HPDE6-E6E7 (cell line): Measurements from ENCODE around the gene SLC8A3.

Source experiments
- DNase-seq: peaks from one replicate; pipeline ENCODE4 v3.0.0; 2011; ENCODE audit warnings: missing footprints; ENCODE audit errors: extremely low spot score

Gene SLC8A3

GRCh38 chr14:70173569-70173968 lies 15.2 kb downstream of the SLC8A3 start:
- no peak for DNase-seq

GRCh38 chr14:70171726-70172125 lies 17.0 kb downstream of the SLC8A3 start:
- DNase-seq = no peak

GRCh38 chr14:70170976-70171375 lies 17.8 kb downstream of the SLC8A3 start:
- no peak for DNase-seq

- DNase-seq = no peak
These were observed 20.3 kb downstream of the SLC8A3 start for GRCh38 chr14:70168406-70168805.

- no peak for DNase-seq
These were observed 22.1 kb downstream of the SLC8A3 start for GRCh38 chr14:70166530-70167203.

GRCh38 chr14:70162358-70162757 lies 26.4 kb downstream of the SLC8A3 start:
- DNase-seq = no peak

GRCh38 chr14:70156592-70156991 lies 32.2 kb downstream of the SLC8A3 start:
- DNase-seq = no peak

- no peak for DNase-seq
These were observed 36.0 kb downstream of the SLC8A3 start for GRCh38 chr14:70152704-70153103.

- no peak for DNase-seq
These were observed 36.7 kb downstream of the SLC8A3 start for GRCh38 chr14:70152081-70152480.

GRCh38 chr14:70149596-70150165 lies 39.1 kb downstream of the SLC8A3 start:
- DNase-seq = no peak

GRCh38 chr14:70148911-70149595 lies 39.7 kb downstream of the SLC8A3 start:
- DNase-seq = no peak

- no peak for DNase-seq
These were observed 40.4 kb downstream of the SLC8A3 start for GRCh38 chr14:70148351-70148750.

GRCh38 chr14:70144046-70144445 lies 44.7 kb downstream of the SLC8A3 start:
- no peak for DNase-seq

- DNase-seq = no peak
These were observed 45.4 kb downstream of the SLC8A3 start for GRCh38 chr14:70143306-70143705.

GRCh38 chr14:70140614-70141013 lies 48.1 kb downstream of the SLC8A3 start:
- no peak for DNase-seq

- DNase-seq = no peak
These were observed 49.4 kb downstream of the SLC8A3 start for GRCh38 chr14:70139384-70139783.

GRCh38 chr14:70137788-70138187 lies 51.0 kb downstream of the SLC8A3 start:
- DNase-seq = no peak

- no peak for DNase-seq
These were observed 55.3 kb downstream of the SLC8A3 start for GRCh38 chr14:70133461-70133860.

- DNase-seq = no peak
These were observed 58.3 kb downstream of the SLC8A3 start for GRCh38 chr14:70130482-70130881.

- no peak for DNase-seq
These were observed 61.6 kb downstream of the SLC8A3 start for GRCh38 chr14:70127186-70127585.

- no peak for DNase-seq
These were observed 65.0 kb downstream of the SLC8A3 start for GRCh38 chr14:70123796-70124195.

GRCh38 chr14:70121521-70121920 lies 67.2 kb downstream of the SLC8A3 start:
- DNase-seq = no peak

GRCh38 chr14:70118064-70118463 lies 70.7 kb downstream of the SLC8A3 start:
- no peak for DNase-seq
